ENCODE data around the gene ABCC5. TPM values are rescaled to one million over a fixed set of nuclear protein-coding genes. Genes with fewer than 3 reads are reported as not detected.

ABCC5 gene
- total RNA-seq = 10 to 100 TPM; 15.9 to 46.0 (median 23.3) TPM

DNA sequence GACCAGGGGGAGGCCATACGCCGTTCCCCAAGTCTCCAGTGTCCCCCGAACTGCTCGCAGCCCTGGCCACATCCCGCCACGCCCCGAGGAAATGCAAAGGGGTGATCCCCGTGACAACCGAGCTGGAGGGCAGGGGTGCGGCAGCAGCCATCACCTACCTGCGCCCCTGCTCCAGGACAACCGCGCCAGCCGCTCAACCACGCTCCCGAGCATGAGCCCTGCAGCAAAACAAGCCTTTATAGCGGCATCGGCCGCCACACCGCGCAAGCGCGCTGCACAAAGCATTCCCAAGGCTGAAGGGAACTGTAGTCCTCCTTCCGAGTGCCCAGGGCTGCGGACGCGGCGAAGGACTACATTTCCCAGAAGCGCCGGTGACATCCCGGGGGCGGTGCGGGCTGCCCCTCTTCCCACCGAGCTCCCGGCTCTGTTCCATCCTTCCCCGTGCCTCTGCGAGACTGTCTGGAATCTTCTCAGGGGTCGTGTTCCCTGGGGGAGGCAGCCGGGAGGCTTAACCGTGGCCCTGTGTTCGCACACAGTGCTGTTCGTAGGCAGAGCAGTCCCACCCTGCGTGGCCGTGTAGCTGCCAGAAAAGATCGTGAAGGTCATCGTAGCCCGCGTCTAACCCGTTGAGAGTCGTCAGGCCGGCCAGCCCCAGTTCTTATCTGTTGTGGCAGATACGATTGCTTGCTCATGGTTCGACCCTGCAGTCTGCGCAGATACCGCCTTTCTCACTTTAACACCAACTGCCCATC lies at the start of gene ABCC5:
ABCC5 (minus strand) TSS at position 213 of the 752 bp plus-strand sequence. CDS start 3,492 bp downstream, outside the sequence.
- intact Hi-C loops (cut with DNase I; ENCODE audit: low total_unique reads) = no loop called here
- Histone ChIP-seq H3K27me3 (no peaks in the 10 kb centered on the region), H3K4me1 (peaks cover 0 to 9% of the 10 kb centered on the region in 2 donors), H3K36me3 (no peaks in the 10 kb centered on the region), H3K27ac (peak within 1 kb of the TSS; percentile 76 to 81), H3K4me3 (peak within 1 kb of the TSS; percentile 84 to 92), H3K9me3 (no peaks in the 10 kb centered on the region)
- TF ChIP-seq POLR2A (IDR thresholded peaks at IDR 0.05) = peak; percentile 7 to 30
- TF ChIP-seq, protein P1, sequence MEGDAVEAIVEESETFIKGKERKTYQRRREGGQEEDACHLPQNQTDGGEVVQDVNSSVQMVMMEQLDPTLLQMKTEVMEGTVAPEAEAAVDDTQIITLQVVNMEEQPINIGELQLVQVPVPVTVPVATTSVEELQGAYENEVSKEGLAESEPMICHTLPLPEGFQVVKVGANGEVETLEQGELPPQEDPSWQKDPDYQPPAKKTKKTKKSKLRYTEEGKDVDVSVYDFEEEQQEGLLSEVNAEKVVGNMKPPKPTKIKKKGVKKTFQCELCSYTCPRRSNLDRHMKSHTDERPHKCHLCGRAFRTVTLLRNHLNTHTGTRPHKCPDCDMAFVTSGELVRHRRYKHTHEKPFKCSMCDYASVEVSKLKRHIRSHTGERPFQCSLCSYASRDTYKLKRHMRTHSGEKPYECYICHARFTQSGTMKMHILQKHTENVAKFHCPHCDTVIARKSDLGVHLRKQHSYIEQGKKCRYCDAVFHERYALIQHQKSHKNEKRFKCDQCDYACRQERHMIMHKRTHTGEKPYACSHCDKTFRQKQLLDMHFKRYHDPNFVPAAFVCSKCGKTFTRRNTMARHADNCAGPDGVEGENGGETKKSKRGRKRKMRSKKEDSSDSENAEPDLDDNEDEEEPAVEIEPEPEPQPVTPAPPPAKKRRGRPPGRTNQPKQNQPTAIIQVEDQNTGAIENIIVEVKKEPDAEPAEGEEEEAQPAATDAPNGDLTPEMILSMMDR (IDR thresholded peaks at IDR 0.05) = peak in 2 of 4 experiments; percentile 20 to 35
- DNase-seq = peak; percentile 91 to 92

DNA sequence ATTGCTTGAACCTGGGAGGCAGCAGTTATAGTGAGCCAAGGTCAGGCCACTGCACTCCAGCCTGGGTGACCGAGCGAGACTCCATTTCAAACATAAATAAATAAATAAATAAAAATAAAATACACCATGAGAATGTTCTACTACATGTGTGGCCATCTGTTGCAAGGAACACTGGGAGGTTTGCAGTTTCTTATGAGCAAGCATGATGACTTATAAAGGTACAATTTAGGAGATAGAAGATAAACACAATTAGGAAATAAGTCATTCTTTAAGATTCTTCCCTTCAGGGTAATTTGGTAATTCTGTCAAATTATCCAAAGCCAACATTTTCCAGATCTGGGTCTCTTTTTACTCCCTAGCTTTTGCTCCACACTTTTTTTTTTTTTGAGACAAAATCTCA lies 48.5 kb upstream of the ABCC5 start:
- H3K27me3 ChIP-seq = no peaks in the 10 kb centered on the region
- H3K4me1 ChIP-seq = no peaks in the 10 kb centered on the region
- no peak overlapping the region for H3K4me3 ChIP-seq
- intact Hi-C loops (cut with DNase I; ENCODE audit: low total_unique reads) = no loop called here
- DNase-seq = no peak
- no peaks in the 10 kb centered on the region for H3K9me3 ChIP-seq
- no peak overlapping the region for H3K27ac ChIP-seq
- H3K36me3 ChIP-seq = no peaks in the 10 kb centered on the region
- TF ChIP-seq POLR2A (IDR thresholded peaks at IDR 0.05) = no peak
- TF ChIP-seq, protein P1 (IDR thresholded peaks at IDR 0.05) = no peak

DNA sequence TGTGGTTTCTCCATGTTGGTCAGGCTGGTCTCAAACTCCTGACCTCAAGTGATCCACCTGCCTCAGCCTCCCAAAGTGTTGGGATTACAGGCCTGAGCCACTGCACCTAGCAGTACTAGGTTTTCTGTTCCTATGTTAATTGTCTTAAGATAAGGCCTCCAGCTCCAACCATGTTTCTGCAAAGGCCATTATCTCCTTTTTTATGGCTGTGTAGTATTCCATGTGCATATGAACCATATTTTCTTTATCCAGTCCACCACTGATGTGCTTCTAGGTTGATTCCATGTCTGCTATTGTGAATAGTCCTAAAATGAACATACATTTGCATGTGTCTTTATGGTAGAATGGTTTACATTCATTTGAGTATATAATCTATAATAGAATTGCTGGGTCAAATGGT lies 45.0 kb upstream of the ABCC5 start:
- no peak for TF ChIP-seq POLR2A (IDR thresholded peaks at IDR 0.05)
- TF ChIP-seq, protein P1 (IDR thresholded peaks at IDR 0.05) = no peak
- Histone ChIP-seq H3K4me3 (no peak overlapping the region), H3K36me3 (no peaks in the 10 kb centered on the region), H3K4me1 (no peaks in the 10 kb centered on the region), H3K27me3 (no peaks in the 10 kb centered on the region), H3K27ac (no peak overlapping the region), H3K9me3 (no peaks in the 10 kb centered on the region)
- intact Hi-C loops (cut with DNase I; ENCODE audit: low total_unique reads) = no loop called here
- no peak for DNase-seq

DNA sequence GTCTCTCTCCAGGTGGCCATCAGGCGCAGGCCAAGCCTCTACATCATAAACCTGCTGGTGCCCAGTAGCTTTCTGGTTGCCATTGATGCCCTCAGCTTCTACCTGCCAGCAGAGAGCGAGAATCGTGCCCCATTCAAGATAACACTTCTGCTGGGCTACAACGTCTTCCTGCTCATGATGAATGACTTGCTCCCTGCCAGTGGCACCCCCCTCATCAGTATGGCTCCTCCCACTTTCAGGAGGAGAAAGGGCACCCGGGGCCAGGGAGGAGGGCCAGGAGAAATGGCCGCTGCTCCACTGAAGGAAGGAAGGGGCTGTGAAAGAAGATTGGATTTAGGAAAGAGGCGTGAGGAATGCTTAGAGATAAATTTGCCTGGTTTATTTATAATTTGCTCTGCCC lies 41.7 kb upstream of the ABCC5 start:
- no peak for TF ChIP-seq POLR2A (IDR thresholded peaks at IDR 0.05)
- TF ChIP-seq, protein P1 (IDR thresholded peaks at IDR 0.05) = no peak
- Histone ChIP-seq H3K27ac (no peak overlapping the region), H3K36me3 (no peaks in the 10 kb centered on the region), H3K27me3 (no peaks in the 10 kb centered on the region), H3K9me3 (no peaks in the 10 kb centered on the region), H3K4me3 (no peak overlapping the region), H3K4me1 (no peaks in the 10 kb centered on the region)
- no peak for DNase-seq
- intact Hi-C loops (cut with DNase I; ENCODE audit: low total_unique reads) = no loop called here

DNA sequence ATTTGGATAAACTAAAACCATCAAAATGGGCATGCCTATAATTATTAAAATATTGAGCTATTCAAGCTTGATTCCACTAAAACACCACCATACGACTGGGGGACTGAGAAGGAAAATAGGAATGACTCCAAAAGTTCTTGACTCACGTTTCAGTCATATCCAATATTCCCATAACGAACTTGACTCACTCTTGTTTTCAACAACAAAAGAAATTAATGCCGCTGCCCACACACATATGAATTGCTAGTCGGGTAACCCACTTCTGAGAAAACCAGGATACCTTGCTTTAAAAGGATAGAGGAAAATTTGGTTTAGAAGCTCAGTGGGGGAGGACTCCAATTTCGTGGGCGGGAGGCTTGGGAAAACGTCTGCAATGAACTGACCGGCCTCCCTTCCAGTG lies 40.3 kb upstream of the ABCC5 start:
- H3K4me1 ChIP-seq = no peaks in the 10 kb centered on the region
- no peak for TF ChIP-seq POLR2A (IDR thresholded peaks at IDR 0.05)
- TF ChIP-seq, protein P1 (IDR thresholded peaks at IDR 0.05) = no peak
- H3K9me3 ChIP-seq = no peaks in the 10 kb centered on the region
- DNase-seq = no peak
- H3K27ac ChIP-seq = no peak overlapping the region
- intact Hi-C loops (cut with DNase I; ENCODE audit: low total_unique reads) = no loop called here
- H3K27me3 ChIP-seq = no peaks in the 10 kb centered on the region
- H3K36me3 ChIP-seq = no peaks in the 10 kb centered on the region
- no peak overlapping the region for H3K4me3 ChIP-seq

Measured in uterus (tissue), 4 donors.